Globus pallidus (tissue), 1 donor: ENCODE results near the gene ELL3.
"Not testable (repeated sequence)": the region's sequence is repeated elsewhere in the genome, so short reads cannot be mapped to it uniquely, and the experiment has no call there.

Source experiments
- DNase-seq: peaks from one replicate; pipeline ENCODE4 v3.0.0-alpha.2; 2015; ENCODE audit warnings: low spot score

ELL3 gene, protein sequence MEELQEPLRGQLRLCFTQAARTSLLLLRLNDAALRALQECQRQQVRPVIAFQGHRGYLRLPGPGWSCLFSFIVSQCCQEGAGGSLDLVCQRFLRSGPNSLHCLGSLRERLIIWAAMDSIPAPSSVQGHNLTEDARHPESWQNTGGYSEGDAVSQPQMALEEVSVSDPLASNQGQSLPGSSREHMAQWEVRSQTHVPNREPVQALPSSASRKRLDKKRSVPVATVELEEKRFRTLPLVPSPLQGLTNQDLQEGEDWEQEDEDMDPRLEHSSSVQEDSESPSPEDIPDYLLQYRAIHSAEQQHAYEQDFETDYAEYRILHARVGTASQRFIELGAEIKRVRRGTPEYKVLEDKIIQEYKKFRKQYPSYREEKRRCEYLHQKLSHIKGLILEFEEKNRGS

DNA sequence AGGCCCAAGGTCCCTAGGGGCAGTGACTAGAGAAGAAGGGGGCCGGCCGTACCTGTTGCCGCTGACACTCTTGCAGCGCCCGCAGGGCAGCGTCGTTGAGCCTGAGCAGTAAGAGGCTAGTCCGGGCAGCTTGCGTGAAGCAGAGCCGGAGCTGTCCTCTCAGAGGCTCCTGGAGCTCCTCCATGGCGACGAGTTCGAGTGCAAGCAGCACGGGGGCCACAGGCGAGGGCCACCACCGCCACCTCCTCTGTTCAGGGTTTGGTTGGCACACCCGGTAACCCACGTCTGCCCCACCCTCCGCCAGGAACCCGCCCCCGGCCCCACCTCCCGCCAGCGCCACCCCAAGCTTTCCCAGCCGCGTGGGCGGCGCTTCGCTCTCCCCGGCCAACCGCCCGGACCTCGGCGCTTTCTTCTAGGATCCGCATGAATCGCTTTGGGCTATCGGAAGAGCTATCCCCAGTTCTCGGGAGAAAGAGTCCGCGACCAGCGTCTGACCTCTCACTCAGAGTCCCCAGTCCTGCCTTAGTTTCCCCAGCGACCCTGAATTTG is at the start of gene ELL3:
TSS of gene ELL3 (minus strand) at position 249 of the 549 bp plus-strand sequence. CDS start at position 184, 65 bp downstream.
- peak; percentile 56 for DNase-seq

DNA sequence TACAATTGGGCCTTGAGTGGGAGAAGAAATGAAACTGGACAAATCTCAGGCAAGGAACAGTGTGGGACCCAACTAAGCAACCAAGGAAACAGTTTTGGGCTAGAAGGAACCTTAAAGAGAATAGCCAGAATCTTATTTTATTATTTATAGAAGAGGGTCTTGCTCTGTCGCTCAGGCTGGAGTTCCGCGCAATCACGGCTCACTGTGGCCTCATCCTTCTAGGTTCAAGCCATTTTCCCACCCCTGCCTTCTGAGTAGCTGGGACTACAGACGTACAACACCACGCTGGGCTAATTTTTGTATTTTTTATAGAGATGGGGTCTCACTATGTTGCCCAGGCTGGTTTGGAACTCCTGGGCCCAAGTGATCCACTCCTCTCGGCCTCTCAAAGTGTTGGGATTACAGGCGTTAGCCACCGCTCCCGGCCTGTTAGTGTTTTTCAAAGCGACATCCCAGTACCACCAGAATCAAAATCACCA is 49.3 kb upstream of the ELL3 start:
- DNase-seq, result no peak

DNA sequence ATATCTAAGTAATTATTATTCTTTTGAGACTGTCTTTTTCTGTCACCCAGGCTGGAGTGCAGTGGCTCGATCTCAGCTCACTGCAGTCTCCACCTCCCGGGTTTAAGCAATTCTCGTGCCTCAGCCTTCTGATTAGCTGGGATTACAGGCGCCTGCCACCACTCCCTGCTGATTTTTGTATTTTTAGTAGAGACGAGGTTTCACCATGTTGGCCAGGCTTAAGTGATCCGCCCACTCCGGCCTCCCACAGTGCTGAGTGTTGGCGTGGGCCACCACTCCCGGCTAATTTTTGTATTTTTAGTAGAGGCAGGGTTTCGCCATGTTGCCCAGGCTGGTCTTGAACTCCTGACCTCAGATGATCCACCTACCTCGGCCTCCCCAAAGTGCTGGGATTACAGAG is 48.5 kb upstream of the ELL3 start:
- DNase-seq, result not testable (repeated sequence)

DNA sequence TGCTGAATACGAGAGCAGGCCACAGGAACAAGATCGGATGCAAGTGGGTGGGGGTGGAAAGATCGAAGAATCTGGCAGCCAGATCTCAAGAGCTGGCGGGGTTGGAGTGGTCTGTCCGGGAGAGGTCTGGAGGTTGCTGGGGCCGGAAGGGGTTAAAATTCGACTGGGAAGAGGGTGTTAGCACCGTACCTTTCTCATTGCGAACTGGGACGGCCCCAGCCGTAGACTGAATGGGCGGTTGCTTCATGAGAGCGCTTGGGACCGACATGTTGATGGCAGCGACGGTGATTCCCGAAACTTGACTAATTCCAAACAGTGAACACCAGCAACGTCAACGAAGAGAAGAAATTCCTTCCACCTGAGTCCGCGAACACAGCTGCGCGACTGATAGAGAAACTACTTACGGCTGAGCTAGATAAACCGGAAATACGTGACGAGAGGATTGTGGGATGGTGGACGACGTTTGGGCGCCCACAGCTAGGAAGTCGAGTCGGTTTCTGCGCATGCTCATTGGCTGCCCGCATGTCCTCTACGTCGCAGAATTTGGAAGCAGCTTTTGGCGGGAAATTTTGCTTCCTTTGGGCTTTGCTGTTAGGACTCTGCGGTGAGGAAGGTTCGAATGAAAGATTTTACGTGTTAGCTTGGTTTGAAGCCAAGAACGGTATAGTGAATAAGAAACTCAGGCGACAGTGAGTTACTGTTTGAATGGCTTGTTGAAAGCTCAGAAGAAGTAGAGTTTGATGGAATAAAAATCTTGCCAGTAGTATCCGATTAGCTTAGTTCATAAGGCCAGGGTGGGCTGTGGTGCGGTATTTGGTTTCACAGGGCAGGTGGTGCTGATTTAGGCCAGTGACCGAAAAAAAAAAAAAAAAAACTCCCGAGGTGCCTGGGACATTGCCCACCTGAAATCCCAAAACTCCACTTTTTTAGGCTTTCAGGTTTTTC is 47.8 kb upstream of the ELL3 start, which contains the start of gene MFAP1:
TSS of gene MFAP1 (minus strand) at position 389 of the 945 bp plus-strand sequence. CDS start at position 268, 121 bp downstream.
- DNase-seq, result peak; percentile 96

DNA sequence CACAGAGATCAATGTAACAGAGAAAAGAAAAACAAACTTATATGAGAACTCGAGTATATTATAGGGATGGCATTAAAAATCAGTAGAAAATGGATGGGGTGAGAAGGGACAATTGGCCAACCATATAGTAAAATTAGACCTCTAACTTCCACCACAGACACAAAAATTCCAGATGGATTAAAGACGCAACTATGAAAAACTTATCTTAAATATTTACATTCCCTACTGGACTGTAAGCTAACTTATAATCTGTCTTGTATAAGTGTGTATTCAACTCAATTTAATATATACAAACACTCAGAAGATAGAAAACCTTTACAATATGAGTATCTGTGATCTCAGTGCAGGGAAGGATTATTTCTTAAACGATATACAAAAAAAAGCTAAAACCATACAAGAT is 44.7 kb upstream of the ELL3 start:
- DNase-seq, result no peak

DNA sequence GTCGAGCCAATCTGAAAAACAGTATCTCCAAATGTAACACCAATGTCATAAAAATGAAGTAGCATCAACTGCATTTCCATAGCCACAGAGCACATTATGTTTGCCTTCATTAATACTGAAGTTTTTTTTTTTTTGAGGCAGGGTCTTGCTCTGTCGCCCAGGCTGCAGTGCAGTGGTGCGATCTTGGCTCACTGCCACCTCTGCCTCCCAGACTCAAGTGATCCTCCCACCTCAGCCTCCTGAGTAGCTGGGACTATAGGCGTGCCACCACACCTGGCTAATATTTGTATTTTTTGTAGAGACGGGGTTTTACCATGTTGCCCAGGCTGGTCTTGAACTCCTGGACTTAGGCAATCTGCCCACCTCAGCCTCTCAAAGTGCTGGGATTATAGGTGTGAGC is 38.3 kb upstream of the ELL3 start:
- not testable (repeated sequence) for DNase-seq

DNA sequence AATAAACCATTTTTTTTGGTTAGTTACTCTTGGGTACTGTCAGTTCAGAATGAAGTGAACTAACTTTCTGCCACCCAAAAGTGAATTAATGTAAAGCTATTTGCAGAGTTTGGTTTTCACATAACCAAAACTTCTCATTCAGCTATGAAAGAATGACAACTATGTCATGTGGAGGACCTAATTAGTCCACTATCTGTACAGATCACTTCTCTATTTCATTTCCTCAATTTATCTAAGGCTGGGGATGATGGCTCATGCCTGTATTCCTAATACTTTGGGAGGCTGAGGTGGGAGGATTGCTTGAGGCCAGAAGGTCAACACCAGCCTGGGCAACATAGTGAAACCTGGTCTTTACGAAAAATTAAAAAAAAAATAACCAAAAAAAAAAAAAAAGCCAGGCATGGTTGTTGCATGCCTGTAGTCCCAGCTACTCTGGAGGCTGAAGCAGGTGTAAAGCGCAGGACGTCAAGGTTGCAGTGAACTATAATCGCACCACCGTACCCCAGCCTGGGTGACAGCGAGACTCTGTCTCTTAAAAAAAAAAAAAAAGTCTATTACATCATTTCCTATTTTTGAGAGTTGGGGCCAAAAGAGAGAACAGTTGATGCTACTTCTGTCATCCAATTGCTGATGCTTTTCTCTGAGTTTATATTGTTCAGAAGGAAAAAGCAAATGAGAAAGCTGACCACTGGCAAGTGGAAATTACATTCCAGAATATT is 32.4 kb upstream of the ELL3 start:
- DNase-seq, result no peak

DNA sequence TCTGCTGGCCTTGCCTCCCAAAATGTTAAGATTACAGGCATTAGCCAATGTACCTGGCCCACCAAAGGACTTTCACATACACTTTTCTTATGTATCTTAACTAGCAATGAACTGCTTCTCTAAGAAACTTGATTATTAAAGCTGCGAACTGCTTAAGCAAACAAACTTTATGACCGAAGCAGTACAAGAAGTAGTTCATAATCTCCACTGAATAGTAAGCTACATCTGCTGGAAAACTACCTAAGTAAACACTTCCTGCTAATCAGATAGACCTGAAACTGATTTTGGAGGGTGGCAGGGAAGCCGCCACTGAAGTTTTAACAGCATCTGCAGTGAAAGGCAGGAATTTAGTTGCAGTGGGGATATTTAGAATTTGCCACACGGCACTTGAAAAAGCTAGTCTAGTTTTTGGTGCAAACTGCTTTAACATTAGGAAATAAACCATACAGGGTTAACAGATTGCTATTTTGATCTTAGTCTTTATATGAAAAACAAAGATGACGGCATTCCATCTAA is 31.7 kb upstream of the ELL3 start:
- DNase-seq, result no peak

DNA sequence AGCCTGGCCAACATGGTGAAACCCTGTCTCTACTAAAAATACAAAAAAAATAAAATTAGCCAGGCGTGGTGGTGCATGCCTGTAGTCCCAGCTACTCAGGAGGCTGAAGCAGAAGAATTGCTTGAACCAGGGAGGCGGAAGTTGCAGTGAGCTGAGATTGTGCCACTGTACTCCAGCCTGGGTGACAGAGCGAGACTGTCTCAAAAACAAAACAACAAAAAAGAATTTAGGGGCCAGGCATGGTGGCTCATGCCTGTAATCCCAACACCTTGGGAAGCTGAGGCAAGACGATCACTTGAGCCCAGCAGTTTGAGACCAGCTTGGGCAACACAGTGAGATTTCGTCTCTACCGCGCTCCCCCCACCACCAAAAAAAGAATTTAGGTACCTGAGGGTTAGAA is 25.9 kb upstream of the ELL3 start:
- not testable (repeated sequence) for DNase-seq

DNA sequence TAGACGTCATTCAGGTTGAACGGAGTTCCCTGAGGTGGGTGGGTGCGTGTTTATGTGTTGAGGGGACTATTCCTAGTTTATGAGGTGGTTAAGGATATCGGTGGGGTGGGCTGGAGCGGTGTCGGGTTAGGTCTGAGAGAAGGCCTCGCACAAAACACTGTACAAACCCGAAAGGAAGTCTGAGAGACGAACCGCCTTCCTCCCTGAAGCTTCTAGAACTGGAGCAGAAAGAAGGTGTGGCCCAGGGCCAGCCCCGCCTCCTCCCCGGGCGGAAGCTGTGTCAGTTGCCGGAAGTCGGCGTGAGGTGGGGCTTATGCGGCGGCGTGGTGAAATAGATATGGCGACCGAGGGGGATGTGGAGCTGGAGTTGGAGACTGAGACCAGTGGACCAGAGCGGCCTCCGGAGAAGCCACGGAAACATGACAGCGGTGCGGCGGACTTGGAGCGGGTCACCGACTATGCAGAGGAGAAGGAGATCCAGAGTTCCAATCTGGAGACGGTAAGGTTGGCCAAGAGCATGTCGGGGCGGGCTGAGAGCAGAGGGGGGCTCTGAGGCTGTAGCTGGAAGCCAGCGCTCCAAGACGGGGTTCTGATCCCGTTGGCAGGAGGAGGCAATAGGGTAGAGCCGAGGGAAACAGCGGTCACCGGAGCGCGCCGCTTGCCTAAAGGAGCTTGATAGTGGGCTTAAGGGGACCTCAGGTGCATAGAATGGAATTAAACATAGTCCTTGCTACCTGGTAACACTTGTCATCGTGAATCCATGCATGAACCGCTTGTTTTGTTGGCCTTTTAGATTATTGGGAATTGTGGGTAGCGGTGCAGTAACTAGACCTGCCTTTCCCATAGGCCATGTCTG is 23.7 kb upstream of the ELL3 start, which contains the start of gene HYPK:
TSS of gene HYPK (plus strand) at position 314 of the 856 bp plus-strand sequence. CDS start at position 338, 24 bp downstream.
- DNase-seq, result peak; percentile 94

DNA sequence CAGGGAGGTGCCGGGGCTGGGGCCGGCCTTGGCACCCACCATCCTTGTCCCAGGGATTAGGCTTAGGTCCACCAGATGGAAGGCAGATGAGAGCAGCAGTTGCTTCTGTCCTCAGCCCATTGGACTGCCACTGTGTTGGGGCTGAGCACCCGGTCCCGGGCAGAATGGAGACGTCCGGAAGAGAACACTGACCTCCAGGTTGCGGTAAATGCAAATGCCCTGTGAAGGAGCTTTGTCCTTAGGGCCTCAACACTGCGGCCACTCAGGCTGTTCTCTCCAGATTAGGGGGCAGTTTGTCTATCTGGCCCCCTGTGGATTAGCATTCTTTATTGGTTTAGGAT is 23.1 kb upstream of the ELL3 start, which contains the start of gene SERINC4:
TSS of gene SERINC4 (minus strand) at position 276 of the 341 bp plus-strand sequence. CDS start at position 42, 234 bp downstream.
- DNase-seq, result no peak

DNA sequence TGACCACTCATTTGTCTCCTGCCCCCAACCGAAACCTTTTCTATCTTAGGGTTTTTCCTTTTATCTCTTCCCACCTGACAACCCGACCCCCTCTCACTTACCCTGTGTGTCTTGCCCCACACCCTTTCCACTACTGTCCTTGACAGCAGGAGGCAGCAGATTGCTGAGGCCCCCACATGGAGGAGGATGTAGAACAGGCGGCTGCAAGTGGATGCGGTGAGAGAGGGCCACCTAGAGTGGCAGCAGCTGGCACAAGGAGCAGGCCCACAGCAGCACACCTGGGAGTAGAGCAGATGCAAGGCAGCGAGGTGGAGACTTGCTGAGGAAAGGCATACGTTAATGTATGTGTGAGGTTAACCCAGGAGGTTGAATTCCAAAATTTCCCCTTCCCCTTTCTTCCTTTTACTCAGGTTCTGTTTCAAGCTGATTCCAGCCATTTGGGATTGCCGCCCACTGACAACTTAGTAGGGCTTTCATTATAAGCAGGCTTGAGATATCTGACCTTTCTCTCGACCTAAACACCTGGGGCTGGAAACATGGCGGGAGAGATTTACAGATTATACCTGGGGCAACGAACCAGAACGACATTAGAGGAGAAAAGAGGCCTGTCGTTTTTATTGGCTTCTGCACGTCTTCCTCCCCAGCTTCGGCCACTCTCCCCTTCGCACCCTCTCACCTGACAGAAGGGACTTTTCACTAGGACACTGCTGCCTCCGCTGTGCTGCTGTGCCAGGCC is 22.6 kb upstream of the ELL3 start:
- DNase-seq, result no peak

DNA sequence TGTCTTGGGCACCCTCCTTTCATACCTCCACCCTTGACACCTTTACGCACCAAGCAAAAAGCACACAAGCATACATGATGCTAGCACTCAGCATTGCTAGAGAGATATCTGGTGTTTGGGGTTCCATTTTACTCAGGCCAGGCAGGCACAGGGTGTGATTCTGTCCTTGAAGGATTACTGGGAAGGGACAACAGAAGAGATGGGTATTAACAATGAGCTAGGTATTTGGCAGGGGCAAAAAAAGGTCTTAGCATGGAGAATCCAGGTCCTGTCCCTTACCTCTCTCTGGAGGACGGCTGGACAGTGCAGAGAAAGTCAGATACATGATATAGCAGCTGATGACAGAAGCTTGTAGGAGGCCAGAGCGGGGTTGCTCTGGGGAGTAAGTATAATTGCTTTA is 19.8 kb upstream of the ELL3 start:
- DNase-seq, result no peak

DNA sequence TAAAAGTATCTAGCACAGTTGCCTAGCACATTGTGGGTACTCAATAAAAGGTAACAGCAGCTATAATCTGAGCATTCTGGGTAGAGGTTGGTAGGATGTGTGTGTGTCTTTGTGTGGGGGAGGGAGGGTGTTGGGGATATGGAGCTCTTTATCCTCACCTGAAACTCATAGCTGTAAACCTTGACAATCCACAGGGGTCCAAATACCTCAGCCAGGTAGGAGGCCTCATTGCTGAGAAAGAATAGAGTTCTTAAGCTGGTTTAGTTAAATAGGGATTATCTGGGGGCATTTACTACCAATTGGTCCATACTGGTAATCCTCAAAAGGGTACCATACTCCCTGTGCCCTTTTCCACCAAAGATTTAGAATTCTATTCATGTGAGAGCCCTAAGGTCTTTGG is 19.2 kb upstream of the ELL3 start:
- DNase-seq, result no peak

DNA sequence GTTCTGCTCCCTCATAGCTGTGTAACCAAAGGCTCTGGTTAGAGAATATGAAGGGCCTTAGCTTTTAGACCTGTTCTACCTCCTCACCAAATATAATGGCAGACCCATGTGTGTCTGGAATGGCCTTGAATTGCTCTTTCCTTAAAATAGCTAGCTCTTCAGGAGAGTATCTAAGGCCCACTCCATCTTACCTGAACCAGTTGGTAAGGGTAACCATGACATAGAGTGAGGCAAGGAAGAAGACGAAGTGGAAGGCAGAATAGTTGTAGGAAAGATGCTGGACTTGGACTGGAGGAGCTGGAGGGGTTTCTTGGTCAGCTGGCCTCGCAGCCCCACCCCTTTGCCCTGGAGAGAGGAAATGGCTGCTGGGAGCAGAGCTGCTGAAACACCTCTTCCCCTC is 18.4 kb upstream of the ELL3 start:
- no peak for DNase-seq

DNA sequence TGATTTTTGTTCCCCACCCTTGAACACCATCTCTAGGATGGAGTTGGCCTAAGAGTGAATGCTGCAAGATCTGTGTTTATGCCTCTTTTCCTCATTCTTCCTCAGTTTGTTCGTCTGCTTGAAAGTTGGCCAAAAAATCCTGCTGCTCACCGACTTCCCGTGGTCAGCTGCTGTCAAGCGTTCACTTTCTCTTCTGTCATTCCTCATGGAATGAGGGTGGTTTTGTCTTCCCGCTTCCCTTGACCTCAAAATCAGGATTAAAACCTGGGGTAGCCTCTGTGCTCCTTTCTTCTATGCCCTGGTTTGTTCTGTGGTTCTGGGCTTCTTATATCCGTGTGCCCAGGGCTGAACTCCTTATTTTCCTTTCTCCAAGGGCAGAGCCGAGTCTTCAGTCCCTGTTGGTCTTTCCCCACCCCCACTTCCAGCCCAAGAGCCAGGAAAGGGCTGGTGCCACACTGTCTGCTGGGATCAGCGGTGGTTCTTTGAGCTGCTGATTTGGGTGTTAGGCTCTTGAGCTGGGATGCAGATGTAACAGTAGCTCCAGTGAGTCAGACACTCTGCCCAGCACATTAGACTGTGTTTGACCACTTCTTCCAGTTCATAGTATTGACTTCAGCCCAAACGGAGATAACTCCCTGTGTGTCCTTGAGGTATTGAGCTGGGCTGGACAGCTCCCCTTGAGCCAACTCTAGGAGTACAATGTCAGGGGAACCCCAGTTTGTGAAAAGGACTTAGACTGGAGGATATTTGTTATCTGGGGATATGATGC is 17.7 kb upstream of the ELL3 start:
- DNase-seq, result no peak

DNA sequence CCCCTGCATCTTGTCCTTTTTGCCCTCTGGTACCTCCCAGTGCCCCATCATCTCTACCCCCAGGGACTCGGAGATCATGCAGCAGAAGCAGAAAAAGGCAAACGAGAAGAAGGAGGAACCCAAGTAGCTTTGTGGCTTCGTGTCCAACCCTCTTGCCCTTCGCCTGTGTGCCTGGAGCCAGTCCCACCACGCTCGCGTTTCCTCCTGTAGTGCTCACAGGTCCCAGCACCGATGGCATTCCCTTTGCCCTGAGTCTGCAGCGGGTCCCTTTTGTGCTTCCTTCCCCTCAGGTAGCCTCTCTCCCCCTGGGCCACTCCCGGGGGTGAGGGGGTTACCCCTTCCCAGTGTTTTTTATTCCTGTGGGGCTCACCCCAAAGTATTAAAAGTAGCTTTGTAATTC is 16.9 kb upstream of the ELL3 start:
- DNase-seq, result no peak

DNA sequence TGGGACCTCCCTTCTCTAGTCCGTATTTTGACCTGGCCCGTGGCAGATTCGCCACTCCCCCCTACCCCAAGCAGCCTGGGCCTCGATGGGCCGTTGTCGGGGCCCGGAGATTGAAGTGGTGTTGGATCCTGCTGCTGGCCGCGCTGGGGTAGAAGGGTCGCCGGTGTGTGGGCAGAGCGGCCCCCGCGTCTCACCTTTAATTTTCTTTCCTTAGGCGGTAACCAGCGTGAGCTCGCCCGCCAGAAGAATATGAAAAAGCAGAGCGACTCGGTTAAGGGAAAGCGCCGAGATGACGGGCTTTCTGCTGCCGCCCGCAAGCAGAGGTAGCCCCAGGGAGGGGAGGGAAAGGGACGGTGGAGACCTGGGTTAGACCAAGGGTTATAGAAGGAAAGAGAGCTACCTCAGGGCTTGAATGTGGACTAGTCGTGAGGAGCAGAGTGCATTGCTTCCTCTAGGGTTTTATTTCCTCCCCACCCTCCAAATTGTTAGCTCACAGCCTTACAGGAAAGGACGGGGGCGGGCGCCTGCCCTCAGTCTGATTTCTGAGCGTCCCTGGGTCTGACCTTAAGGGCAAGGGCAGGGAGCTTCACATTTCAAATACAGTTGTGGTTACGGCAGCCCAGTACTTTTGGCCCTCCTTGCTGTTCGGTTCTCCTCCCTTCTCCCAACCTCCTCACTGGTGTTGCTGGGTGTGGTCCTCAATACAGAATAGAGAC is 16.2 kb upstream of the ELL3 start:
- no peak for DNase-seq
